Measurements from ENCODE around the gene CGREF1. TPM values are rescaled to one million over a fixed set of nuclear protein-coding genes. Genes with fewer than 3 reads are reported as not detected.
"Not testable (repeated sequence)": the region's sequence is repeated elsewhere in the genome, so short reads cannot be mapped to it uniquely, and the experiment has no call there.

Gene CGREF1
- total RNA-seq, 2 experiments from 2014 or later = not detected

- ChIA-PET CTCF (ENCODE audit: unreplicated experiment) (no interaction called here), POLR2A (no interaction called here)
- no peaks in the 10 kb centered on the region for H3K9me2 ChIP-seq (ENCODE audit: insufficient read depth, low read length)
- no peaks in the 10 kb centered on the region for H3K36me3 ChIP-seq (ENCODE audit: insufficient read depth, low read length)
- no peak overlapping the region for H3K27ac ChIP-seq (ENCODE audit: low read depth, low read length, poor library complexity, severe bottlenecking)
- H4K20me1 ChIP-seq (ENCODE audit: insufficient read depth, low read length) = no peaks in the 10 kb centered on the region
- H2AFZ ChIP-seq (ENCODE audit: low read length) = no peak overlapping the region
- H3K79me2 ChIP-seq (ENCODE audit: insufficient read depth, low read depth, low read length) = no peaks in the 10 kb centered on the region
- H3K9me3 ChIP-seq (ENCODE audit: low read length) = no peaks in the 10 kb centered on the region
- no peaks in the 10 kb centered on the region for H3K4me1 ChIP-seq (ENCODE audit: insufficient read depth, low read length, poor library complexity, severe bottlenecking)
- intact Hi-C loops (cut with micrococcal nuclease; ENCODE audit: unreplicated experiment) = no loop called here
- BruUV-seq (replicated peaks) = no TSS peak
- H3K4me2 ChIP-seq (ENCODE audit: low read length) = peak overlapping the region; percentile 15; the same call in 1 of the 2 replicates
- H3K4me3 ChIP-seq (ENCODE audit: low read depth, low read length, poor library complexity, severe bottlenecking) = no peak overlapping the region
- no peak for TF ChIP-seq CTCF (conservative IDR thresholded peaks at IDR 0.05; ENCODE audit: low read length)
- TF ChIP-seq EZH2phosphoT487 (IDR thresholded peaks at IDR 0.05; ENCODE audit: borderline replicate concordance, low read depth, low read length) = 0 out of 2 replicates have a peak, but pooled peaks have one; percentile 73
- no peak for DNase-seq (ENCODE audit: low spot score)
Measured at GRCh38 chr2:27117995-27118524, 868 bp downstream of the CGREF1 start.

- DNase-seq (ENCODE audit: low spot score) = no peak
- no peak for TF ChIP-seq CTCF (conservative IDR thresholded peaks at IDR 0.05; ENCODE audit: low read length)
- no peak for TF ChIP-seq EZH2phosphoT487 (IDR thresholded peaks at IDR 0.05; ENCODE audit: borderline replicate concordance, low read depth, low read length)
- Histone ChIP-seq H4K20me1 (ENCODE audit: insufficient read depth, low read length) (no peaks in the 10 kb centered on the region), H3K27ac (ENCODE audit: low read depth, low read length, poor library complexity, severe bottlenecking) (no peak overlapping the region), H3K36me3 (ENCODE audit: insufficient read depth, low read length) (no peaks in the 10 kb centered on the region), H3K4me1 (ENCODE audit: insufficient read depth, low read length, poor library complexity, severe bottlenecking) (no peaks in the 10 kb centered on the region), H3K4me2 (ENCODE audit: low read length) (no peak overlapping the region), H3K9me2 (ENCODE audit: insufficient read depth, low read length) (no peaks in the 10 kb centered on the region), H3K79me2 (ENCODE audit: insufficient read depth, low read depth, low read length) (no peaks in the 10 kb centered on the region), H2AFZ (ENCODE audit: low read length) (no peak overlapping the region), H3K9me3 (ENCODE audit: low read length) (no peaks in the 10 kb centered on the region), H3K4me3 (ENCODE audit: low read depth, low read length, poor library complexity, severe bottlenecking) (no peak overlapping the region)
- intact Hi-C loops (cut with micrococcal nuclease; ENCODE audit: unreplicated experiment) = no loop called here
- ChIA-PET CTCF (ENCODE audit: unreplicated experiment) (no interaction called here), POLR2A (interaction anchor here (0.6 to 0.9 kb wide), 3 partner anchors 21 to 275 kb away, joined by 3 to 5 read pairs (median 3); no protein-coding TSS in a partner anchor)
- BruUV-seq (replicated peaks) = no TSS peak
Measured at GRCh38 chr2:27115519-27115918, 3.4 kb downstream of the CGREF1 start.

- H3K79me2 ChIP-seq (ENCODE audit: insufficient read depth, low read depth, low read length); H3K9me2 ChIP-seq (ENCODE audit: insufficient read depth, low read length); H4K20me1 ChIP-seq (ENCODE audit: insufficient read depth, low read length); DNase-seq (ENCODE audit: low spot score); H3K4me1 ChIP-seq (ENCODE audit: insufficient read depth, low read length, poor library complexity, severe bottlenecking); H3K4me2 ChIP-seq (ENCODE audit: low read length); H3K9me3 ChIP-seq (ENCODE audit: low read length); H3K27ac ChIP-seq (ENCODE audit: low read depth, low read length, poor library complexity, severe bottlenecking); H3K36me3 ChIP-seq (ENCODE audit: insufficient read depth, low read length); H3K4me3 ChIP-seq (ENCODE audit: low read depth, low read length, poor library complexity, severe bottlenecking); H2AFZ ChIP-seq (ENCODE audit: low read length); CTCF ChIA-PET (ENCODE audit: unreplicated experiment); BruUV-seq (replicated peaks): not testable (repeated sequence)
- intact Hi-C loops (cut with micrococcal nuclease; ENCODE audit: unreplicated experiment) = loop anchor here (5.0 kb wide), 1 partner anchor 191 kb away; no protein-coding TSS in a partner anchor
- POLR2A ChIA-PET = interaction anchor here (0.6 kb wide), 1 partner anchor 138 kb away, joined by 4 read pairs; no protein-coding TSS in a partner anchor
Measured at GRCh38 chr2:27111392-27112078, 7.4 kb downstream of the CGREF1 start.

- H3K4me2 ChIP-seq (ENCODE audit: low read length); POLR2A ChIA-PET; H3K9me3 ChIP-seq (ENCODE audit: low read length); H3K9me2 ChIP-seq (ENCODE audit: insufficient read depth, low read length); CTCF ChIA-PET (ENCODE audit: unreplicated experiment); BruUV-seq (replicated peaks); H3K79me2 ChIP-seq (ENCODE audit: insufficient read depth, low read depth, low read length); H4K20me1 ChIP-seq (ENCODE audit: insufficient read depth, low read length); H2AFZ ChIP-seq (ENCODE audit: low read length); H3K27ac ChIP-seq (ENCODE audit: low read depth, low read length, poor library complexity, severe bottlenecking); H3K4me3 ChIP-seq (ENCODE audit: low read depth, low read length, poor library complexity, severe bottlenecking); H3K36me3 ChIP-seq (ENCODE audit: insufficient read depth, low read length); DNase-seq (ENCODE audit: low spot score); H3K4me1 ChIP-seq (ENCODE audit: insufficient read depth, low read length, poor library complexity, severe bottlenecking): not testable (repeated sequence)
- intact Hi-C loops (cut with micrococcal nuclease; ENCODE audit: unreplicated experiment) = loop anchor here (5.0 kb wide), 1 partner anchor 192 kb away; no protein-coding TSS in a partner anchor
Measured at GRCh38 chr2:27110603-27111352, 8.2 kb downstream of the CGREF1 start.
